B cell (primary cell): ENCODE results near the gene THAP4. TPM values are rescaled to one million over a fixed set of nuclear protein-coding genes. Genes with fewer than 3 reads are reported as not detected.

ENCODE experiments used
- ATAC-seq: fragments of 200-7000 bp; cut with Tn5 transposase; one replicate; pipeline ENCODE4 v1.10.0; 2021; ENCODE audit warnings: low read depth, mild to moderate bottlenecking, moderate number of reproducible peaks, moderate library complexity
- CTCF ChIA-PET: fragments of 350-600 bp; sonication (Branson Sonifier 250); formaldehyde crosslinking; loops from one replicate; lab custom pipeline; 2021; ENCODE audit warnings: antibody characterized with exemption, inconsistent platforms; lab: Charles Lee
- POLR2A ChIA-PET: fragments of 350-600 bp; sonication (Branson Sonifier 250); formaldehyde crosslinking; loops from one replicate; lab custom pipeline; 2021; ENCODE audit warnings: antibody characterized with exemption; lab: Charles Lee
- DNase-seq: peaks from one replicate; pipeline ENCODE4 v3.0.0; 2013
- H2AFZ ChIP-seq: 2 replicates; pipeline ENCODE4 v1.6.1; 2012; ENCODE audit warnings: mild to moderate bottlenecking, low read depth, low read length; ENCODE audit not compliant: insufficient read depth, poor library complexity, severe bottlenecking
- H3K27ac ChIP-seq, 2 donors: 1 replicate in 1 of 2; 2 replicates in 1 of 2; pipeline ENCODE4 v1.5.1; 2012 to 2013; ENCODE audit warnings: low read length in 2 of 2, mild to moderate bottlenecking in 2 of 2, moderate library complexity in 1 of 2
- H3K27me3 ChIP-seq, 4 experiments: fragments of 200-600 bp in 1 of 4; sonication (generic) in 1 of 4; replicated peaks in 1 of 4; 1 replicate in 2 of 4; 2 replicates in 2 of 4; pipeline versions ENCODE4 v1.6.1 to v1.7.0; 2013 to 2016; ENCODE audit warnings: low read length in 3 of 4, mild to moderate bottlenecking in 2 of 4, mixed read lengths in 1 of 4, moderate library complexity in 1 of 4; ENCODE audit not compliant: insufficient read depth in 4 of 4, control insufficient read depth in 3 of 4; ENCODE audit errors: control extremely low read depth in 1 of 4
- H3K36me3 ChIP-seq, 2 experiments: replicated peaks in 1 of 2; 1 replicate in 1 of 2; 2 replicates in 1 of 2; pipeline versions ENCODE4 v1.6.1 to v1.7.1; 2013; ENCODE audit warnings: low read length in 1 of 2; ENCODE audit not compliant: insufficient read depth in 2 of 2, control insufficient read depth in 1 of 2; ENCODE audit errors: control extremely low read depth in 1 of 2, extremely low read depth in 1 of 2
- H3K4me1 ChIP-seq, 2 donors: fragments of 200-600 bp in 1 of 2; sonication (generic) in 1 of 2; 1 replicate in 1 of 2; 2 replicates in 1 of 2; pipeline versions ENCODE4 v1.5.1 to v1.6.1; 2013 to 2017; ENCODE audit warnings: low read length in 2 of 2; ENCODE audit not compliant: control insufficient read depth in 2 of 2, insufficient read depth in 2 of 2
- H3K4me2 ChIP-seq: replicated peaks from 2 replicates; pipeline ENCODE3; 2012; ENCODE audit warnings: mild to moderate bottlenecking, low read depth, low read length; ENCODE audit not compliant: poor library complexity, severe bottlenecking
- H3K4me3 ChIP-seq, 5 experiments: fragments of 200-600 bp in 1 of 5; sonication (generic) in 1 of 5; 1 replicate in 3 of 5; 2 replicates in 2 of 5; pipeline versions ENCODE4 v1.5.1 to v1.7.0; 2011 to 2016; ENCODE audit warnings: low read length in 4 of 5, mild to moderate bottlenecking in 4 of 5, low read depth in 2 of 5, control low read depth in 1 of 5, moderate library complexity in 1 of 5; ENCODE audit not compliant: insufficient read depth in 1 of 5; ENCODE audit errors: control extremely low read depth in 1 of 5, extremely low read depth in 1 of 5
- H3K79me2 ChIP-seq: fragments of 200-600 bp; sonication (generic); one replicate; pipeline ENCODE4 v1.6.0; 2016; ENCODE audit warnings: low read length; ENCODE audit not compliant: control insufficient read depth, insufficient read depth
- H3K9ac ChIP-seq: fragments of 200-600 bp; sonication (generic); 2 replicates; pipeline ENCODE4 v1.6.1; 2017; ENCODE audit warnings: mild to moderate bottlenecking, low read length, moderate library complexity
- H3K9me3 ChIP-seq, 3 donors: one replicate each; pipeline versions ENCODE4 v1.6.1 to v1.7.1; 2013; ENCODE audit warnings: low read length in 2 of 3; ENCODE audit not compliant: control insufficient read depth in 2 of 3, insufficient read depth in 1 of 3; ENCODE audit errors: control extremely low read depth in 1 of 3
- H4K20me1 ChIP-seq: 2 replicates; pipeline ENCODE4 v1.6.0; 2012; ENCODE audit warnings: mild to moderate bottlenecking, low read length; ENCODE audit not compliant: insufficient read depth, control insufficient read depth, poor library complexity, severe bottlenecking
- H3K27ac Mint-ChIP-seq: one replicate; pipeline ENCODE4 v1.8.0; 2021; ENCODE audit warnings: mixed read lengths
- H3K27me3 Mint-ChIP-seq: one replicate; pipeline ENCODE4 v1.8.0; 2021; ENCODE audit warnings: mixed read lengths
- H3K4me1 Mint-ChIP-seq: one replicate; pipeline ENCODE4 v1.8.0; 2021; ENCODE audit warnings: mixed read lengths
- H3K4me3 Mint-ChIP-seq: one replicate; pipeline ENCODE4 v1.8.0; 2021; ENCODE audit warnings: mixed read lengths
- H3K9me3 Mint-ChIP-seq: one replicate; pipeline ENCODE4 v1.8.0; 2022; ENCODE audit warnings: mixed read lengths; ENCODE audit not compliant: insufficient read depth
- CTCF ChIP-seq: fragments of 200-600 bp; IDR thresholded peaks from one replicate; pipeline ENCODE4 v1.8.0; 2022; ENCODE audit warnings: antibody characterized with exemption, mild to moderate bottlenecking
- EZH2 ChIP-seq: IDR thresholded peaks from 2 replicates; pipeline ENCODE4 v1.6.1; 2012; ENCODE audit warnings: borderline replicate concordance, low read depth, mild to moderate bottlenecking, moderate library complexity, low read length; ENCODE audit not compliant: insufficient read depth, poor library complexity, severe bottlenecking
- WGBS: methylation state at CpG from one replicate; pipeline ENCODE4 v1.1.5; 2013; ENCODE audit warnings: missing lambda C conversion rate; ENCODE audit not compliant: insufficient coverage; 5-methylcytosine and 5-hydroxymethylcytosine counted together
- intact Hi-C: fragments of 100-400 bp; cut with micrococcal nuclease; formaldehyde crosslinking; loops from one replicate; pipeline ENCODE4 v1.10.0; 2022
- polyA plus RNA-seq: library from polyadenylated mRNA; depleted of rRNA; stranded (reverse); fragments of >200 nt; gene quantifications from 2 replicates; pipeline ENCODE4 v1.2.3, GENCODE V29; 2012
- total RNA-seq, 2 donors: library from RNA; stranded (reverse); fragments of 120-200 nt in 1 of 2; gene quantifications; 1 replicate in 1 of 2; 2 replicates in 1 of 2; pipeline versions ENCODE4 v1.2.3 to v1.2.4, GENCODE V29; 2013 to 2022

THAP4 gene
- total and polyA plus RNA-seq, 2 donors (not counting 1 experiment from before 2014, with no cell fraction given) = 26.5 to 41.0 TPM

GRCh38 chr2:241618829-241619228 is 18.1 kb downstream of the THAP4 start:
- peaks cover 88% of the 10 kb centered on the region for H3K79me2 ChIP-seq
- H4K20me1 ChIP-seq = no peaks in the 10 kb centered on the region
- no peaks in the 10 kb centered on the region for H3K27me3 Mint-ChIP-seq
- no peaks in the 10 kb centered on the region for H3K27me3 ChIP-seq
- H3K27ac Mint-ChIP-seq = peak overlapping the region; percentile 26
- no peak for ATAC-seq
- no peak overlapping the region for H3K4me2 ChIP-seq
- 99% methylated on average over 9 of the region's 11 CpGs for WGBS
- peaks cover 22% of the 10 kb centered on the region for H3K4me1 Mint-ChIP-seq
- no peak for TF ChIP-seq EZH2
- TF ChIP-seq CTCF = no peak
- H3K27ac ChIP-seq = no peak overlapping the region
- no peak for DNase-seq
- H3K9ac ChIP-seq = no peak overlapping the region
- H3K9me3 ChIP-seq = no peaks in the 10 kb centered on the region
- no peak overlapping the region for H3K4me3 ChIP-seq
- H3K9me3 Mint-ChIP-seq = no peaks in the 10 kb centered on the region
- H3K4me1 ChIP-seq = peaks cover 15 to 18% of the 10 kb centered on the region in 2 donors
- H2AFZ ChIP-seq = no peak overlapping the region
- intact Hi-C loops = no loop called here
- H3K4me3 Mint-ChIP-seq = no peak overlapping the region
- CTCF ChIA-PET = interaction anchor here (0.7 kb wide), 1 partner anchor 402 kb away, joined by 3 read pairs; no protein-coding TSS in a partner anchor
- POLR2A ChIA-PET = no interaction called here
- H3K36me3 ChIP-seq = no peaks in the 10 kb centered on the region

GRCh38 chr2:241618296-241618805 is 18.6 kb downstream of the THAP4 start:
- ATAC-seq = no peak
- H3K9ac ChIP-seq = no peak overlapping the region
- no peak overlapping the region for H3K27ac ChIP-seq
- Mint-ChIP-seq H3K27ac (no peak overlapping the region), H3K27me3 (no peaks in the 10 kb centered on the region), H3K4me1 (peaks cover 22% of the 10 kb centered on the region), H3K4me3 (peak overlapping the region; percentile 24), H3K9me3 (no peaks in the 10 kb centered on the region)
- H2AFZ ChIP-seq = no peak overlapping the region
- no peak overlapping the region for H3K4me3 ChIP-seq
- WGBS = 100% methylated on average over 1 of the region's 5 CpGs
- TF ChIP-seq EZH2 (no peak), CTCF (no peak)
- H3K36me3 ChIP-seq = no peaks in the 10 kb centered on the region
- POLR2A ChIA-PET = no interaction called here
- CTCF ChIA-PET = interaction anchor here (0.6 to 1.1 kb wide), 6 partner anchors 16 to 402 kb away, joined by 3 read pairs; no protein-coding TSS in a partner anchor
- peaks cover 84% of the 10 kb centered on the region for H3K79me2 ChIP-seq
- H3K27me3 ChIP-seq = no peaks in the 10 kb centered on the region
- no peaks in the 10 kb centered on the region for H4K20me1 ChIP-seq
- intact Hi-C loops = no loop called here
- H3K9me3 ChIP-seq = no peaks in the 10 kb centered on the region
- no peak for DNase-seq
- H3K4me2 ChIP-seq = peak overlapping the region; percentile 78
- H3K4me1 ChIP-seq = peaks cover 15 to 18% of the 10 kb centered on the region in 2 donors
